GM19452 (cell line): ENCODE results near the gene PON2.

Source experiments
- ATAC-seq: cut with Tn5 transposase; IDR thresholded peaks from one replicate; pipeline ENCODE4 v1.9.1; 2021; ENCODE audit not compliant: unreplicated experiment

PON2 gene

GRCh38 chr7:95446618-95447017 lies 11.8 kb upstream of the PON2 start:
- ATAC-seq = no peak

GRCh38 chr7:95444796-95445195 lies 10.0 kb upstream of the PON2 start:
- no peak for ATAC-seq

- no peak for ATAC-seq
Observed at GRCh38 chr7:95441042-95441823, 6.4 kb upstream of the PON2 start.

- ATAC-seq = no peak
Observed at GRCh38 chr7:95440394-95441038, 5.7 kb upstream of the PON2 start.

- no peak for ATAC-seq
Observed at GRCh38 chr7:95436407-95436806, 1.6 kb upstream of the PON2 start.

GRCh38 chr7:95435422-95435780 lies 573 bp upstream of the PON2 start:
- peak; percentile 5 for ATAC-seq

GRCh38 chr7:95433952-95434556 lies 774 bp downstream of the PON2 start:
- ATAC-seq = no peak

GRCh38 chr7:95433129-95433528 lies 1.7 kb downstream of the PON2 start:
- no peak for ATAC-seq

- ATAC-seq = no peak
Observed at GRCh38 chr7:95432606-95433005, 2.2 kb downstream of the PON2 start.

- no peak for ATAC-seq
Observed at GRCh38 chr7:95430864-95431263, 4.0 kb downstream of the PON2 start.

GRCh38 chr7:95429241-95429990 lies 5.4 kb downstream of the PON2 start:
- ATAC-seq = no peak

GRCh38 chr7:95427914-95428516 lies 6.8 kb downstream of the PON2 start:
- no peak for ATAC-seq

- ATAC-seq = no peak
Observed at GRCh38 chr7:95427166-95427565, 7.7 kb downstream of the PON2 start.

GRCh38 chr7:95425694-95426093 lies 9.1 kb downstream of the PON2 start:
- ATAC-seq = no peak

- no peak for ATAC-seq
Observed at GRCh38 chr7:95424716-95425115, 10.1 kb downstream of the PON2 start.

GRCh38 chr7:95421847-95422444 lies 12.9 kb downstream of the PON2 start:
- no peak for ATAC-seq

- ATAC-seq = no peak
Observed at GRCh38 chr7:95421000-95421846, 13.6 kb downstream of the PON2 start.

GRCh38 chr7:95412075-95412474 lies 22.8 kb downstream of the PON2 start:
- no peak for ATAC-seq

GRCh38 chr7:95411666-95412065 lies 23.2 kb downstream of the PON2 start:
- no peak for ATAC-seq

- ATAC-seq = no peak
Observed at GRCh38 chr7:95411036-95411435, 23.8 kb downstream of the PON2 start.
